Measurements from ENCODE around the gene RRP8. TPM values are rescaled to one million over a fixed set of nuclear protein-coding genes. Genes with fewer than 3 reads are reported as not detected.

RRP8 gene
- total and polyA plus RNA-seq, 12 donors, result 9.4 to 34.8 (median 22.3) TPM

GRCh38 chr11:6587360-6587953, 16.0 kb downstream of the RRP8 start:
- no peak for DNase-seq
- peaks cover 0 to 16% (median 5%) of the 10 kb centered on the region in 3 donors for H3K9me3 ChIP-seq (replicated peaks in 1 of 3)
- H3K27me3 ChIP-seq, result no peaks in the 10 kb centered on the region
- no peaks in the 10 kb centered on the region for H3K4me1 ChIP-seq (replicated peaks in 1 of 2)
- no peaks in the 10 kb centered on the region for H3K36me3 ChIP-seq (replicated peaks in 1 of 2)
- no peak for TF ChIP-seq CTCF (IDR thresholded peaks at IDR 0.05)
- no peak for TF ChIP-seq POLR2A (IDR thresholded peaks at IDR 0.05)
- intact Hi-C loops (cut with DNase I), result no loop called here
- WGBS, 4 donors, result 94 to 97% (median 95%) methylated on average over 8 to 11 of the region's 11 CpGs
- no peak overlapping the region for H3K27ac ChIP-seq
- H3K4me3 ChIP-seq, result no peak overlapping the region

GRCh38 chr11:6586434-6587359, 16.7 kb downstream of the RRP8 start:
- Histone ChIP-seq H3K4me1 (replicated peaks in 1 of 2) (no peaks in the 10 kb centered on the region), H3K36me3 (replicated peaks in 1 of 2) (no peaks in the 10 kb centered on the region), H3K27ac (no peak overlapping the region), H3K9me3 (replicated peaks in 1 of 3) (peaks cover 0 to 16% (median 5%) of the 10 kb centered on the region in 3 donors), H3K27me3 (no peaks in the 10 kb centered on the region), H3K4me3 (no peak overlapping the region)
- intact Hi-C loops (cut with DNase I), result no loop called here
- TF ChIP-seq POLR2A (IDR thresholded peaks at IDR 0.05), result no peak
- no peak for TF ChIP-seq CTCF (IDR thresholded peaks at IDR 0.05)
- 90 to 95% (median 94%) methylated on average over 14 to 25 of the region's 25 CpGs for WGBS, 4 donors
- DNase-seq, result no peak

- H3K4me1 ChIP-seq (replicated peaks in 1 of 2), result no peaks in the 10 kb centered on the region
- no peak for DNase-seq
- H3K9me3 ChIP-seq (replicated peaks in 1 of 3), result peaks cover 0 to 16% (median 5%) of the 10 kb centered on the region in 3 donors
- TF ChIP-seq CTCF (IDR thresholded peaks at IDR 0.05), result no peak
- no peak for TF ChIP-seq POLR2A (IDR thresholded peaks at IDR 0.05)
- no peak overlapping the region for H3K27ac ChIP-seq
- 92 to 98% (median 97%) methylated on average over 4 of the region's 4 CpGs for WGBS, 4 donors
- no peak overlapping the region for H3K4me3 ChIP-seq
- intact Hi-C loops (cut with DNase I), result no loop called here
- no peaks in the 10 kb centered on the region for H3K27me3 ChIP-seq
- H3K36me3 ChIP-seq (replicated peaks in 1 of 2), result no peaks in the 10 kb centered on the region
These were observed 18.9 kb downstream of the RRP8 start for GRCh38 chr11:6584528-6584927.

GRCh38 chr11:6583584-6583983, 19.8 kb downstream of the RRP8 start:
- Histone ChIP-seq H3K27me3 (no peaks in the 10 kb centered on the region), H3K4me1 (replicated peaks in 1 of 2) (no peaks in the 10 kb centered on the region), H3K4me3 (no peak overlapping the region), H3K27ac (no peak overlapping the region), H3K36me3 (replicated peaks in 1 of 2) (no peaks in the 10 kb centered on the region), H3K9me3 (replicated peaks in 1 of 3) (peaks cover 0 to 16% (median 5%) of the 10 kb centered on the region in 3 donors)
- no peak for DNase-seq
- intact Hi-C loops (cut with DNase I), result no loop called here
- TF ChIP-seq POLR2A (IDR thresholded peaks at IDR 0.05), result no peak
- no peak for TF ChIP-seq CTCF (IDR thresholded peaks at IDR 0.05)
- WGBS, 4 donors, result 94 to 100% (median 100%) methylated on average over 1 of the region's 1 CpG
